OCI-LY7 (cell line): Measurements from ENCODE around the gene HIP1.

ENCODE experiments used
- CTCF ChIP-seq: fragments of 200-600 bp; sonication (generic); conservative IDR thresholded peaks from 2 replicates; pipeline ENCODE4 v1.5.1; 2014; ENCODE audit warnings: mild to moderate bottlenecking, antibody characterized with exemption, low read length, moderate library complexity, mixed read lengths
- EZH2phosphoT487 ChIP-seq: fragments of 200-600 bp; sonication (generic); IDR thresholded peaks from 2 replicates; pipeline ENCODE4 v1.6.1; 2018; ENCODE audit warnings: low read depth, borderline replicate concordance, mild to moderate bottlenecking, mixed run types, antibody characterized with exemption, low read length, moderate library complexity, mixed read lengths

- TF ChIP-seq CTCF, result no peak
- no peak for TF ChIP-seq EZH2phosphoT487
These were observed 3.0 kb downstream of the HIP1 start for GRCh38 chr7:75735581-75736350.
